Measurements from ENCODE around the gene GRID2. TPM values are rescaled to one million over a fixed set of nuclear protein-coding genes. Genes with fewer than 3 reads are reported as not detected.
"Not testable (repeated sequence)": the region's sequence is repeated elsewhere in the genome, so short reads cannot be mapped to it uniquely, and the experiment has no call there.

GRID2 gene
- total RNA-seq, 1 experiment from 2014 or later = 2.2 TPM

GRCh38 chr4:92442131-92442530 lies 138.4 kb downstream of the GRID2 start:
- DNase-seq; BruUV-seq (replicated peaks): not testable (repeated sequence)

GRCh38 chr4:92444143-92444843 lies 140.5 kb downstream of the GRID2 start:
- intact Hi-C loops (cut with micrococcal nuclease); DNase-seq; H3K4me2 ChIP-seq (ENCODE audit: low read length): not testable (repeated sequence)

More at GRCh38 chr4:92442131-92442530, 138.4 kb downstream of the GRID2 start:
- H3F3A ChIP-seq (ENCODE audit: low read length, unreplicated experiment); H3K4me2 ChIP-seq (ENCODE audit: low read length); CTCF ChIA-PET; H2AFZ ChIP-seq (ENCODE audit: low read length); H4K20me1 ChIP-seq (ENCODE audit: low read length); H3K4me1 ChIP-seq (ENCODE audit: insufficient read depth, low read length); H3K9me3 ChIP-seq (ENCODE audit: low read length); H3K9me2 ChIP-seq (replicated peaks; ENCODE audit: low read length); H3K9ac ChIP-seq (ENCODE audit: low read length); H3K27me3 ChIP-seq (ENCODE audit: low read length); intact Hi-C loops (cut with micrococcal nuclease); H3K4me3 ChIP-seq (ENCODE audit: low read length); ATAC-seq; POLR2A ChIA-PET (ENCODE audit: unreplicated experiment); H3K27ac ChIP-seq (ENCODE audit: low read length); H3K79me2 ChIP-seq (ENCODE audit: low read length); H3K36me3 ChIP-seq (ENCODE audit: low read depth, low read length): not testable (repeated sequence)

GRCh38 chr4:92445127-92445526 lies 141.4 kb downstream of the GRID2 start:
- intact Hi-C loops (cut with micrococcal nuclease) = no loop called here
- H3K9me3 ChIP-seq (ENCODE audit: low read length) = no peaks in the 10 kb centered on the region
- no peak for ATAC-seq
- H4K20me1 ChIP-seq (ENCODE audit: low read length) = no peaks in the 10 kb centered on the region
- no peak overlapping the region for H3K27ac ChIP-seq (ENCODE audit: low read length)
- no TSS peak for BruUV-seq (replicated peaks)
- CTCF ChIA-PET = no interaction called here
- no peak for DNase-seq
- no peak overlapping the region for H3K9ac ChIP-seq (ENCODE audit: low read length)
- no peaks in the 10 kb centered on the region for H3K9me2 ChIP-seq (replicated peaks; ENCODE audit: low read length)
- H3F3A ChIP-seq (ENCODE audit: low read length, unreplicated experiment) = no peaks in the 10 kb centered on the region
- no peak overlapping the region for H2AFZ ChIP-seq (ENCODE audit: low read length)
- no peaks in the 10 kb centered on the region for H3K4me1 ChIP-seq (ENCODE audit: insufficient read depth, low read length)
- no peak for TF ChIP-seq EZH2phosphoT487 (IDR thresholded peaks at IDR 0.05; ENCODE audit: borderline replicate concordance, low read length)
- no peaks in the 10 kb centered on the region for H3K36me3 ChIP-seq (ENCODE audit: low read depth, low read length)
- H3K4me3 ChIP-seq (ENCODE audit: low read length) = no peak overlapping the region
- no peaks in the 10 kb centered on the region for H3K27me3 ChIP-seq (ENCODE audit: low read length)
- no peaks in the 10 kb centered on the region for H3K79me2 ChIP-seq (ENCODE audit: low read length)
- H3K4me2 ChIP-seq (ENCODE audit: low read length) = no peak overlapping the region
- POLR2A ChIA-PET (ENCODE audit: unreplicated experiment) = no interaction called here

More at GRCh38 chr4:92444143-92444843, 140.5 kb downstream of the GRID2 start:
- H3K27me3 ChIP-seq (ENCODE audit: low read length); H3K4me3 ChIP-seq (ENCODE audit: low read length); H3K9me3 ChIP-seq (ENCODE audit: low read length); ATAC-seq; H3K79me2 ChIP-seq (ENCODE audit: low read length); CTCF ChIA-PET; H3K27ac ChIP-seq (ENCODE audit: low read length); H3F3A ChIP-seq (ENCODE audit: low read length, unreplicated experiment); H4K20me1 ChIP-seq (ENCODE audit: low read length); H3K9me2 ChIP-seq (replicated peaks; ENCODE audit: low read length); POLR2A ChIA-PET (ENCODE audit: unreplicated experiment); H3K36me3 ChIP-seq (ENCODE audit: low read depth, low read length); BruUV-seq (replicated peaks); H2AFZ ChIP-seq (ENCODE audit: low read length); H3K9ac ChIP-seq (ENCODE audit: low read length); H3K4me1 ChIP-seq (ENCODE audit: insufficient read depth, low read length): not testable (repeated sequence)

GRCh38 chr4:92447255-92447905 lies 143.6 kb downstream of the GRID2 start:
- DNase-seq (no peak), ATAC-seq (no peak)
- H3K27ac ChIP-seq (ENCODE audit: low read length) = no peak overlapping the region
- no peak overlapping the region for H2AFZ ChIP-seq (ENCODE audit: low read length)
- H3K27me3 ChIP-seq (ENCODE audit: low read length) = no peaks in the 10 kb centered on the region
- no TSS peak for BruUV-seq (replicated peaks)
- H3K4me3 ChIP-seq (ENCODE audit: low read length) = no peak overlapping the region
- no peak overlapping the region for H3K9ac ChIP-seq (ENCODE audit: low read length)
- no peaks in the 10 kb centered on the region for H3F3A ChIP-seq (ENCODE audit: low read length, unreplicated experiment)
- H3K36me3 ChIP-seq (ENCODE audit: low read depth, low read length) = no peaks in the 10 kb centered on the region
- intact Hi-C loops (cut with micrococcal nuclease) = no loop called here
- H3K9me2 ChIP-seq (replicated peaks; ENCODE audit: low read length) = no peaks in the 10 kb centered on the region
- ChIA-PET CTCF (no interaction called here), POLR2A (ENCODE audit: unreplicated experiment) (interaction anchor here (0.6 kb wide), 1 partner anchor 37 kb away, joined by 4 read pairs; no protein-coding TSS in a partner anchor)
- no peaks in the 10 kb centered on the region for H3K79me2 ChIP-seq (ENCODE audit: low read length)
- no peaks in the 10 kb centered on the region for H3K4me1 ChIP-seq (ENCODE audit: insufficient read depth, low read length)
- H3K9me3 ChIP-seq (ENCODE audit: low read length) = no peaks in the 10 kb centered on the region
- H4K20me1 ChIP-seq (ENCODE audit: low read length) = no peaks in the 10 kb centered on the region
- TF ChIP-seq EZH2phosphoT487 (IDR thresholded peaks at IDR 0.05; ENCODE audit: borderline replicate concordance, low read length) (no peak), EZH2 (IDR thresholded peaks at IDR 0.05; ENCODE audit: low read length, unreplicated experiment) (no peak), CTCF (conservative IDR thresholded peaks at IDR 0.05; ENCODE audit: low read depth, low read length) (no peak)
- H3K4me2 ChIP-seq (ENCODE audit: low read length) = no peak overlapping the region

- intact Hi-C loops (cut with micrococcal nuclease); H3K27me3 ChIP-seq (ENCODE audit: low read length); H3K36me3 ChIP-seq (ENCODE audit: low read depth, low read length); BruUV-seq (replicated peaks); H2AFZ ChIP-seq (ENCODE audit: low read length); H3K4me2 ChIP-seq (ENCODE audit: low read length); H4K20me1 ChIP-seq (ENCODE audit: low read length); ATAC-seq; H3F3A ChIP-seq (ENCODE audit: low read length, unreplicated experiment); H3K9me2 ChIP-seq (replicated peaks; ENCODE audit: low read length); H3K9me3 ChIP-seq (ENCODE audit: low read length); CTCF ChIA-PET; H3K27ac ChIP-seq (ENCODE audit: low read length); POLR2A ChIA-PET (ENCODE audit: unreplicated experiment); H3K4me1 ChIP-seq (ENCODE audit: insufficient read depth, low read length); H3K4me3 ChIP-seq (ENCODE audit: low read length); H3K9ac ChIP-seq (ENCODE audit: low read length); H3K79me2 ChIP-seq (ENCODE audit: low read length); DNase-seq: not testable (repeated sequence)
Measured at GRCh38 chr4:92448176-92448575, 144.4 kb downstream of the GRID2 start.
